Urinary bladder (tissue), 4 donors: Measurements from ENCODE around the gene CST7. TPM values are rescaled to one million over a fixed set of nuclear protein-coding genes. Genes with fewer than 3 reads are reported as not detected.

Experiments
- DNase-seq: peaks from one replicate; pipeline ENCODE4 v3.0.0-alpha.2; 2015; ENCODE audit errors: extremely low spot score
- H3K27ac ChIP-seq: one replicate; pipeline ENCODE4 v1.5.1; 2013; ENCODE audit warnings: low read depth, mild to moderate bottlenecking, moderate library complexity
- H3K36me3 ChIP-seq: one replicate; pipeline ENCODE4 v1.6.1; 2013; ENCODE audit warnings: mild to moderate bottlenecking, moderate library complexity; ENCODE audit not compliant: insufficient read depth
- H3K4me1 ChIP-seq: one replicate; pipeline ENCODE4 v1.6.1; 2013; ENCODE audit warnings: mild to moderate bottlenecking, moderate library complexity; ENCODE audit not compliant: insufficient read depth
- H3K4me3 ChIP-seq: one replicate; pipeline ENCODE4 v1.5.1; 2013; ENCODE audit warnings: low read depth, low read length
- WGBS: extraction: QIAGEN DNeasy Blood & Tissue Kit; methylation state at CpG from one replicate; pipeline ENCODE4 v1.1.7; 2013; 5-methylcytosine and 5-hydroxymethylcytosine counted together
- polyA plus RNA-seq: library from polyadenylated mRNA; stranded (reverse); fragments of 200-250 nt; gene quantifications from one replicate; pipeline ENCODE4 v1.2.3, GENCODE V29; 2013
- total RNA-seq: library from RNA; depleted of rRNA; stranded (reverse); fragments of >200 nt; gene quantifications from one replicate; pipeline ENCODE4 v1.2.3, GENCODE V29; 2014
- donor health status: healthy with polysubstance abuse.
- donor health status: healthy.

CST7 gene
- total and polyA plus RNA-seq, 2 donors, result 4.5 TPM; not detected in 1

- Histone ChIP-seq H3K36me3 (peaks cover 2% of the 10 kb centered on the region), H3K4me1 (no peaks in the 10 kb centered on the region), H3K4me3 (no peak overlapping the region), H3K27ac (no peak overlapping the region)
- 78% methylated on average over 16 of the region's 16 CpGs for WGBS
- no peak for DNase-seq
Observed at GRCh38 chr20:24950836-24951525, 1.9 kb downstream of the CST7 start.

DNA sequence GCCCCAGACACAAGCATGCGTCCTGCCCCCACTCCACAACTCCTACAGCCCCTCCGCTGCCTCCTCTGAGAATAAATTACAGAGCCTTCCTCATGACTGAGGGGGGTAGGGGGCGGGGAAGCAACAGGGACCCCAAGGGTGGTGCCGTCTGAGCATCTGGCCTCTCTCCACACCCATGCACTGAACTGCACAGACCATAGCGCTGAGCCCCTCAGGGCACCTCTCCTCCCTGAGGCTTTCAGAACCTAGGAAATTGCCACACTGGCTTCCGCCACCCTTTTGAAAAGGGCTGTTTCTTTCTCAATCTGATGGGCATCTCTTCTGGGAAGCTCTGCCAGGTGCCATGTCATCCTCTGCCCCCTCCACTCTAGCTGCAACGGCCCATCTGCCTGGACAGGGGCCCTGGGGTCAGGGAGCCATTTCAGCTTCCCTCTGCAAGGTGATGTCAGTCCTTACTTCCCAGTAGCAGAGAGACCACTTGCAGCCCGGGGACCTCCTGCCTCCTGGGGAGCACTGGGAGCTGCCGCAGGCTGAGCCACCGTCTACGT lies 2.5 kb downstream of the CST7 start:
- no peak for DNase-seq
- WGBS, result 54% methylated on average over 11 of the region's 11 CpGs
- Histone ChIP-seq H3K4me3 (no peak overlapping the region), H3K4me1 (no peaks in the 10 kb centered on the region), H3K27ac (no peak overlapping the region), H3K36me3 (peaks cover 2% of the 10 kb centered on the region)

GRCh38 chr20:24952376-24953208 lies 3.5 kb downstream of the CST7 start:
- WGBS, result 84% methylated on average over 12 of the region's 12 CpGs
- H3K4me1 ChIP-seq, result no peaks in the 10 kb centered on the region
- DNase-seq, result no peak

DNA sequence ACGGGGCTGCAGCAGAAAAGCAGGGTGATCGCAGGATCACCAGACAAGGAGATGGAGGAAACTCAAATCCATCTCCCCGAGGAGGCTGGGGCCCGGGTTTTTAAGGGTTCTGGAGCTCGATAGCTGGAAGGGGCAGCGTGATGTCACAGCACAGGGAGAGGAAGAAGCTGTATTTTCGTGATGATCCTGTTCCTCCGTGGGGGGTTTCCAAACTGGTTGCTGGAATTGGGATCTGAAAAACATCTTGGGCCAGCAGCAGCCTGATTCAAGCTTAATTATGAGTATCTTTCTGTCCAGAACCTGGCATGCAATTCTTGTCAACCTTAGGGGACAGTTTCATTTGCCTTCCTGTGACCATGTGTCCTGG lies 4.1 kb downstream of the CST7 start:
- H3K27ac ChIP-seq, result no peak overlapping the region
- H3K4me3 ChIP-seq, result no peak overlapping the region
- DNase-seq, result no peak
- no peaks in the 10 kb centered on the region for H3K4me1 ChIP-seq
- WGBS, result 78% methylated on average over 8 of the region's 8 CpGs
- peaks cover 2% of the 10 kb centered on the region for H3K36me3 ChIP-seq

More at GRCh38 chr20:24952376-24953208, 3.5 kb downstream of the CST7 start:
- Histone ChIP-seq H3K36me3 (peaks cover 2% of the 10 kb centered on the region), H3K27ac (no peak overlapping the region), H3K4me3 (no peak overlapping the region)

GRCh38 chr20:24953621-24954133 lies 4.6 kb downstream of the CST7 start:
- DNase-seq, result no peak
- 78% methylated on average over 16 of the region's 16 CpGs for WGBS
- no peak overlapping the region for H3K27ac ChIP-seq
- H3K36me3 ChIP-seq, result peaks cover 2% of the 10 kb centered on the region
- H3K4me3 ChIP-seq, result no peak overlapping the region
- H3K4me1 ChIP-seq, result no peaks in the 10 kb centered on the region

DNA sequence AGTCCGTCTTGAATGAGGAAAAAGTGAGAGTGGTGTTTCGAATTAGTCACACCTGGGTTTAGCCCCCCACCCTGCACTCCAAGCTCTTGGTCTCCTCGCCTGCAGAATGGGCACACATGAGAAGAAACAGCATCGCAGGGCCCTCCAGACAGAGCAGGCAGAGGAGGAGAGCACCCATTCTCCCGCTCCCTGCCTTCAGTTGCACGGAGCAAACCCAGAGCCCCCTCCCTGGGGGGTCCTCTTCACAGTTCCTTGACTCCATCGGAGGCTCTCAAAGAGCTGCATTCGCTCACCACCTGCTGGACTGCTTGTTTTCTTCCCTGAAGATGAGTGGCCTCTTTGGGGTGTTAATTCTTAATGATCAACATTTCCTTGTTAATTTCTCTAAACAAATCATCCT lies 5.1 kb downstream of the CST7 start:
- WGBS, result 76% methylated on average over 8 of the region's 8 CpGs
- Histone ChIP-seq H3K36me3 (peaks cover 2% of the 10 kb centered on the region), H3K27ac (no peak overlapping the region), H3K4me3 (no peak overlapping the region), H3K4me1 (no peaks in the 10 kb centered on the region)
- no peak for DNase-seq

- Histone ChIP-seq H3K36me3 (peaks cover 2% of the 10 kb centered on the region), H3K4me1 (no peaks in the 10 kb centered on the region), H3K4me3 (no peak overlapping the region), H3K27ac (no peak overlapping the region)
- DNase-seq, result no peak
- WGBS, result 79% methylated on average over 2 of the region's 2 CpGs
Observed at GRCh38 chr20:24954566-24954965, 5.5 kb downstream of the CST7 start.

GRCh38 chr20:24955045-24955444 lies 6.0 kb downstream of the CST7 start:
- WGBS, result 67% methylated on average over 3 of the region's 3 CpGs
- Histone ChIP-seq H3K4me1 (no peaks in the 10 kb centered on the region), H3K4me3 (no peak overlapping the region), H3K27ac (no peak overlapping the region), H3K36me3 (peaks cover 2% of the 10 kb centered on the region)
- DNase-seq, result no peak

GRCh38 chr20:24956001-24956841 lies 7.2 kb downstream of the CST7 start:
- no peak for DNase-seq
- H3K36me3 ChIP-seq, result peaks cover 2% of the 10 kb centered on the region
- 95% methylated on average over 22 of the region's 22 CpGs for WGBS

DNA sequence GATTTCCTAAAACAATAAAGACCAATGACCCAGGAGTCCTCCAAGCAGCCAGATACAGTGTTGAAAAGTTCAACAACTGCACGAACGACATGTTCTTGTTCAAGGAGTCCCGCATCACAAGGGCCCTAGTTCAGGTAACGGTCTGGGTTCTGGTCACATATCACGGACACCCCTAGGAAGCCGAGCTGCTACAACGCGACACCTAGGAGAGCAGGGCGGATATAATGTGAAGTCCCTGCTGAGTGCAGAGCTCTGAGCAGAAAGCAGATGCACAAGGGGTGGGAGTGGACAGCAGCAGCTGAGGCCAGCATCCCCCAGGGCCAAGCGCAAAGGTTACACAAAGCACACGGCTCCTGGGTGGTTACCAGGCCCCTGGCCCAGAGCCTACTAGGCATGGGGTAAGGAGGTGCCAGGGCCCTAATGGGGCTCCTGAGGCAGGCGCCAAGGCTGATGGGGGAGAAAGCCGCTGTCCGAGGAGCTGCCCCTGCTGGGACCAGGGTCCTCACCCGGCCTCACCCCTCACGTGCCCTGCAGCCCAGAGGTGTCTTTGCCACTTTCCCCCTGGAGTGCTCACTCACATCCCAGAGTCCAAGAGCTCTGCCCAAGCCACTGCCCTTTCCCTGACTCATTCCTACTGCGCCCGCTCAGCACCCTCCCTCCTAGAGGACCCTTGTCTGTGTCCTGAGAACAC lies 8.4 kb downstream of the CST7 start:
- no peak overlapping the region for H3K4me3 ChIP-seq
- 93% methylated on average over 18 of the region's 18 CpGs for WGBS
- no peak for DNase-seq
- no peaks in the 10 kb centered on the region for H3K4me1 ChIP-seq
- no peak overlapping the region for H3K27ac ChIP-seq
- peaks cover 2% of the 10 kb centered on the region for H3K36me3 ChIP-seq

More at GRCh38 chr20:24956001-24956841, 7.2 kb downstream of the CST7 start:
- Histone ChIP-seq H3K27ac (no peak overlapping the region), H3K4me1 (no peaks in the 10 kb centered on the region), H3K4me3 (no peak overlapping the region)

DNA sequence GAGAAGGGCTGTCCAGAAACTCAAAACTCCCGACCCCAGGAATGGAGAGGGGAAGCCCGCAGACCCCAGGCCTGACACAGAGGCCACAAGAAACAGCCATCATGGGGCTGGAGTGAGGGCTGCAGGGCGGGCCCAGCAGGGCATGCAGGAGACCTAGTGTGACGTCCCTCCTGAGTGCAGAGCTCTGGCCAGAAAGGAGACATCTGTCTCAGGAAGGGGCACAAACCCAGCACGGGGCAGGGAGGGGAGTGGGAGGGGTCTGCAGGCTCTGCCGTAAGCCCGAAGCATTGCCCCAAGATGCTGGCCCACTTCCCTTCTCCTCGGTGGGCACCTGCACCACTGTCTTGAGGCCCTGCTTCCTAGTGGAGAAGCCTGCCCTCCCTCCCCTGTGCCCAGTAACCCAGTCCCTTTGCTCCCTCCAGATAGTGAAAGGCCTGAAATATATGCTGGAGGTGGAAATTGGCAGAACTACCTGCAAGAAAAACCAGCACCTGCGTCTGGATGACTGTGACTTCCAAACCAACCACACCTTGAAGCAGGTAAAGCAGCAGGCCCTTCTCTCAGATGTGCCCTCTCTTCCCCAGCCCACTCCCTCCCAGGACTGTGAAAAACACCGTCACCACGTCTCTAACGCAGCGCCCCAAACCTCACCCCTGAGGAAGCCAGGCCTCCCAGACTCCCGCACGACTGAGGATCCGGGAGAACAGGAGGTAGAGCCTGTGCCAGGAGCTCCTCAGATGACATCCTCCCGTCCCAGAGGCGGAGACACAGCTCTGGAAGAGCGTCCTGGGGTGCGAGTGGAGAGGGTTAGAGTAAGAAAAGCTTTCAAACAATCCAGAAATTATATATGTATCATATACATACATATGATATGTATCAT lies 9.7 kb downstream of the CST7 start:
- Histone ChIP-seq H3K36me3 (no peaks in the 10 kb centered on the region), H3K4me3 (no peak overlapping the region), H3K4me1 (no peaks in the 10 kb centered on the region), H3K27ac (no peak overlapping the region)
- 76% methylated on average over 20 of the region's 20 CpGs for WGBS
- DNase-seq, result no peak
